Spleen (tissue), 7 donors: Measurements from ENCODE around the gene MGP.

ENCODE experiments used
- CTCF ChIP-seq, 11 experiments: fragments of 200-600 bp in 7 of 11; fragments of 450-650 bp in 4 of 11; sonication (generic) in 4 of 11; IDR thresholded peaks in 8 of 11; conservative IDR thresholded peaks in 3 of 11; 1 replicate in 7 of 11; 2 replicates in 4 of 11; pipeline versions ENCODE4 v1.4.0 to v1.8.0; 2016 to 2021; ENCODE audit warnings: antibody characterized with exemption in 11 of 11, inconsistent platforms in 4 of 11, mild to moderate bottlenecking in 1 of 11
- POLR2A ChIP-seq, 3 donors: fragments of 450-650 bp; IDR thresholded peaks; one replicate each; pipeline ENCODE4 v1.5.1; 2017; ENCODE audit warnings: antibody characterized with exemption in 3 of 3, mild to moderate bottlenecking in 1 of 3
- POLR2AphosphoS5 ChIP-seq, 3 donors: sonication (generic); formaldehyde crosslinking; IDR thresholded peaks; one replicate each; pipeline ENCODE4 v1.5.1; 2017; ENCODE audit warnings: antibody characterized with exemption in 3 of 3
- donor health status: DM: no; HTN: no; CAD: no; lungs with moderate emphysema.
- donor health status: DM: no; HTN: no; CAD: no.
- donor health status: DM: no; HTN: no; CAD: no.

DNA sequence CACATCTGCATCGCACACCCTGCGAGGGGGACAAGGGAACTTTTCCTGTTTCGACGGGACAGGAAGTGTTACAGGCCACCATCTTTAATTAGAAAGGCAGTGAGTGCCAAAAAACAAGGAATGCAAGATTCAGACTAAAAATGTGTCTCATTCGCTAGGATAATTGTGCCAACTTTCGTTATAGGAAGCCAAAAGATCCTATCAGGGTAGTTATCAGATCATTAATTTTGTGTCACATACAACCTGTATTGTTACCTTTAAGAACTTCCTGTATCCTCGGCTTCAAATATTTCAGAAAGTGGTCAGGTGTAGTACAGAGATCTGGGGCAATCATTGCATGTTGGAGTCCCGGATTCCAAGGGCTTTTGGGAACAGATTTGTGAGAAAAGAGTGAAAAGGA lies 19.2 kb upstream of the MGP start:
- TF ChIP-seq POLR2A (IDR thresholded peaks at IDR 0.05) (no peak), POLR2AphosphoS5 (IDR thresholded peaks at IDR 0.05) (no peak), CTCF (IDR thresholded peaks at IDR 0.05 in 8 of 11, conservative IDR thresholded peaks at IDR 0.05 in 3 of 11) (no peak)
